HG03354 (cell line): ENCODE measurements around the gene ERH.
"Not testable (repeated sequence)": the region's sequence is repeated elsewhere in the genome, so short reads cannot be mapped to it uniquely, and the experiment has no call there.

Source experiments
- ATAC-seq: cut with Tn5 transposase; IDR thresholded peaks from one replicate; pipeline ENCODE4 v1.9.1; 2021; ENCODE audit warnings: mild to moderate bottlenecking; ENCODE audit not compliant: unreplicated experiment, poor library complexity, severe bottlenecking

Gene ERH

GRCh38 chr14:69398053-69398817 is at the start of gene ERH, which contains the start of gene SLC39A9:
Gene ERH, minus strand, starts transcription at chr14:69398299. Its CDS starts 66 bp downstream, at chr14:69398233.
Gene SLC39A9, plus strand, starts transcription at chr14:69398692. Its CDS starts 678 bp downstream, at chr14:69399370.
- ATAC-seq, result peak; percentile 88

GRCh38 chr14:69443296-69443805 is 45.3 kb upstream of the ERH start:
- ATAC-seq, result no peak

GRCh38 chr14:69441948-69442347 is 43.8 kb upstream of the ERH start:
- peak; percentile 83 for ATAC-seq

GRCh38 chr14:69439521-69440270 is 41.6 kb upstream of the ERH start:
- no peak for ATAC-seq

GRCh38 chr14:69432364-69432763 is 34.3 kb upstream of the ERH start:
- ATAC-seq, result no peak

GRCh38 chr14:69430306-69430939 is 32.3 kb upstream of the ERH start:
- no peak for ATAC-seq

GRCh38 chr14:69429643-69430042 is 31.5 kb upstream of the ERH start:
- no peak for ATAC-seq

GRCh38 chr14:69428289-69428998 is 30.3 kb upstream of the ERH start:
- ATAC-seq, result peak; percentile 72

GRCh38 chr14:69427596-69427995 is 29.5 kb upstream of the ERH start:
- ATAC-seq, result no peak

- ATAC-seq, result no peak
These were observed 26.2 kb upstream of the ERH start for GRCh38 chr14:69424149-69424923.

GRCh38 chr14:69423279-69423678 is 25.2 kb upstream of the ERH start:
- ATAC-seq, result no peak

GRCh38 chr14:69416087-69416486 is 18.0 kb upstream of the ERH start:
- not testable (repeated sequence) for ATAC-seq

- ATAC-seq, result no peak
These were observed 15.4 kb upstream of the ERH start for GRCh38 chr14:69413483-69413882.

GRCh38 chr14:69408331-69408960 is 10.3 kb upstream of the ERH start:
- no peak for ATAC-seq

- ATAC-seq, result no peak
These were observed 7.7 kb upstream of the ERH start for GRCh38 chr14:69405762-69406161.

- no peak for ATAC-seq
These were observed 6.8 kb upstream of the ERH start for GRCh38 chr14:69404883-69405282.

GRCh38 chr14:69404478-69404877 is 6.4 kb upstream of the ERH start:
- no peak for ATAC-seq

- ATAC-seq, result no peak
These were observed 3.7 kb upstream of the ERH start for GRCh38 chr14:69401841-69402240.

- no peak for ATAC-seq
These were observed 2.1 kb upstream of the ERH start for GRCh38 chr14:69400154-69400553.
